GM12878 (cell line): ENCODE measurements around the gene AP3S1. TPM values are rescaled to one million over a fixed set of nuclear protein-coding genes. Genes with fewer than 3 reads are reported as not detected.

ENCODE experiments used
- ATAC-seq: fragments of 200-7000 bp; cut with Tn5 transposase; 3 replicates; pipeline ENCODE4 v1.9.1; 2020; ENCODE audit warnings: mild to moderate bottlenecking, moderate library complexity
- BruUV-seq: library from RNA; stranded (reverse); fragments of 400-500 nt; replicated peaks from 2 replicates; lab custom pipeline; 2021; lab: Mats Ljungman, UMichigan
- CTCF ChIA-PET: fragments of 300-600 bp; sonication (Branson Sonifier 250); formaldehyde crosslinking; extraction: SDS; loops from one replicate; lab custom pipeline; 2021; ENCODE audit warnings: inconsistent platforms; lab: Yijun Ruan, JAX
- POLR2A ChIA-PET: fragments of 350-600 bp; formaldehyde crosslinking; extraction: SDS; loops from one replicate; lab custom pipeline; 2021; ENCODE audit warnings: inconsistent platforms; lab: Charles Lee
- RAD21 ChIA-PET: fragments of 300-600 bp; sonication (Branson Sonifier 250); formaldehyde crosslinking; loops from one replicate; lab custom pipeline; 2023; ENCODE audit warnings: antibody characterized with exemption; ENCODE audit not compliant: unreplicated experiment; lab: Charles Lee
- SMC1A ChIA-PET: fragments of 300-600 bp; sonication (Branson Sonifier 250); formaldehyde crosslinking; loops from one replicate; lab custom pipeline; 2023; ENCODE audit not compliant: unreplicated experiment, uncharacterized antibody; lab: Charles Lee
- DNase-seq: peaks from one replicate; pipeline ENCODE4 v3.0.0-alpha.2; 2011; ENCODE audit warnings: low read depth, low spot score
- FAIRE-seq: peaks from 3 replicates; lab custom pipeline; 2011; peaks lifted over from hg19 to GRCh38; lab: Jason Lieb, UNC
- H2AFZ ChIP-seq: 2 replicates; pipeline ENCODE4 v1.6.0; 2011; ENCODE audit warnings: low read depth, low read length, control low read depth; ENCODE audit not compliant: control insufficient read depth
- H3K27ac ChIP-seq: 2 replicates; pipeline ENCODE4 v1.5.1; 2011; ENCODE audit warnings: control low read depth; ENCODE audit not compliant: control insufficient read depth, insufficient read depth
- H3K27me3 ChIP-seq, 2 experiments: replicated peaks in 1 of 2; 2 replicates each; pipeline versions ENCODE4 v1.6.0 to v1.6.1; 2011; ENCODE audit warnings: low read length in 1 of 2; ENCODE audit not compliant: control insufficient read depth in 2 of 2, insufficient read depth in 2 of 2
- H3K36me3 ChIP-seq, 2 experiments: 2 replicates each; pipeline ENCODE4 v1.5.1; 2011; ENCODE audit warnings: low read length in 1 of 2; ENCODE audit not compliant: control insufficient read depth in 2 of 2, insufficient read depth in 2 of 2
- H3K4me1 ChIP-seq: 2 replicates; pipeline ENCODE4 v1.6.1; 2011; ENCODE audit warnings: mild to moderate bottlenecking, low read length, moderate library complexity, mixed read lengths; ENCODE audit not compliant: control insufficient read depth, insufficient read depth
- H3K4me2 ChIP-seq: 2 replicates; pipeline ENCODE4 v1.6.0; 2011; ENCODE audit warnings: control low read depth; ENCODE audit not compliant: control insufficient read depth, insufficient read depth
- H3K4me3 ChIP-seq: fragments of 200-600 bp; sonication (generic); 2 replicates; pipeline ENCODE4 v1.5.1; 2016
- H3K79me2 ChIP-seq: 2 replicates; pipeline ENCODE4 v1.6.0; 2011; ENCODE audit warnings: low read length; ENCODE audit not compliant: control insufficient read depth, insufficient read depth
- H3K9ac ChIP-seq: 2 replicates; pipeline ENCODE4 v1.8.0; 2011; ENCODE audit warnings: low read length, control low read depth, mixed read lengths; ENCODE audit not compliant: control insufficient read depth, insufficient read depth
- H3K9me3 ChIP-seq: replicated peaks from 3 replicates; pipeline ENCODE4 v1.5.1; 2011; ENCODE audit warnings: mild to moderate bottlenecking, low read length; ENCODE audit not compliant: control insufficient read depth, insufficient read depth
- H4K20me1 ChIP-seq: 2 replicates; pipeline ENCODE4 v1.6.0; 2011; ENCODE audit not compliant: control insufficient read depth, insufficient read depth
- CBFB ChIP-seq: IDR thresholded peaks from 2 replicates; pipeline ENCODE4 v1.6.1; 2016; ENCODE audit warnings: antibody characterized with exemption, low read depth
- CTCF ChIP-seq, 3 experiments: IDR thresholded peaks in 2 of 3; conservative IDR thresholded peaks in 1 of 3; 2 replicates each; pipeline ENCODE4 v1.5.1; 2011; ENCODE audit warnings: low read depth in 3 of 3, low read length in 3 of 3, mild to moderate bottlenecking in 3 of 3, control low read depth in 2 of 3, moderate library complexity in 2 of 3, inconsistent platforms in 1 of 3, mixed read lengths in 1 of 3; ENCODE audit not compliant: control insufficient read depth in 2 of 3, insufficient read depth in 1 of 3; ENCODE audit errors: extremely low read depth in 1 of 3
- HDAC2 ChIP-seq: fragments of 200-600 bp; sonication (generic); IDR thresholded peaks from 2 replicates; pipeline ENCODE4 v1.6.1; 2017
- HDGF ChIP-seq: fragments of 450-650 bp; IDR thresholded peaks from 2 replicates; pipeline ENCODE4 v1.6.1; 2016; ENCODE audit warnings: antibody characterized with exemption
- NFIC ChIP-seq: IDR thresholded peaks from 2 replicates; pipeline ENCODE4 v1.6.1; 2012; ENCODE audit warnings: low read depth, mild to moderate bottlenecking, inconsistent platforms, low read length, moderate library complexity
- NFYA ChIP-seq: IDR thresholded peaks from 2 replicates; pipeline ENCODE4 v1.6.1; 2011; ENCODE audit warnings: low read depth, mild to moderate bottlenecking, low read length, improper control_type of control experiment, borderline replicate concordance
- PAX5 ChIP-seq: IDR thresholded peaks from 2 replicates; pipeline ENCODE4 v1.6.1; 2011; ENCODE audit warnings: low read depth, low read length, borderline replicate concordance
- PAX8 ChIP-seq: fragments of 450-650 bp; IDR thresholded peaks from 2 replicates; pipeline ENCODE4 v1.6.1; 2017; ENCODE audit warnings: mild to moderate bottlenecking, moderate library complexity
- PBX3 ChIP-seq: IDR thresholded peaks from 2 replicates; pipeline ENCODE4 v1.6.1; 2011; ENCODE audit warnings: mild to moderate bottlenecking, low read depth, low read length, moderate library complexity; ENCODE audit not compliant: insufficient replicate concordance
- PKNOX1 ChIP-seq: fragments of 450-650 bp; IDR thresholded peaks from 2 replicates; pipeline ENCODE4 v1.6.1; 2016; ENCODE audit warnings: mild to moderate bottlenecking
- ZBTB4 ChIP-seq: fragments of 450-650 bp; formaldehyde crosslinking; IDR thresholded peaks from 2 replicates; pipeline ENCODE4 v1.4.0; 2022; ENCODE audit warnings: mild to moderate bottlenecking, moderate library complexity
- WGBS: methylation state at CpG from one replicate; pipeline ENCODE4 v1.1.6; 2016; ENCODE audit warnings: low lambda C conversion rate; ENCODE audit not compliant: insufficient replicate concordance, insufficient coverage; ENCODE audit errors: missing lambda C conversion rate; 5-methylcytosine and 5-hydroxymethylcytosine counted together
- in situ Hi-C: fragments of 300-500 bp; cut with MboI; formaldehyde crosslinking; loops from 9 replicates; pipeline ENCODE4 v1.14.3; 2018; ENCODE audit warnings: mixed read lengths
- intact Hi-C: fragments of 100-400 bp; cut with micrococcal nuclease; formaldehyde crosslinking; loops from one replicate; pipeline ENCODE4 v1.14.2; 2022; ENCODE audit not compliant: unreplicated experiment
- polyA plus RNA-seq, 11 experiments: library from polyadenylated mRNA; depleted of rRNA in 4 of 11; unstranded in 6 of 11; stranded (reverse) in 5 of 11; fragments of >200 nt; fragmentation: Nextera tagmentation in 4 of 11; fragmentation: Illumina TruSeq in 1 of 11; extraction: Ambion mirVana in 4 of 11; extraction: Trizol in 1 of 11; gene quantifications; 1 replicate in 1 of 11; 2 replicates in 10 of 11; pipeline versions ENCODE4 v1.2.1 to v1.2.3, GENCODE V29; 2011 to 2016; ENCODE audit warnings: inconsistent platforms in 2 of 11, missing spikeins in 2 of 11, low read depth in 1 of 11
- total RNA-seq, 4 experiments: library from RNA; depleted of rRNA in 3 of 4; stranded (reverse); fragments of >200 nt in 3 of 4; fragmentation: Illumina TruSeq in 1 of 4; extraction: Trizol in 1 of 4; gene quantifications; 2 replicates each; pipeline versions ENCODE4 v1.2.1 to v1.2.3, GENCODE V29; 2013 to 2021

The AP3S1 gene
- total and polyA plus RNA-seq, 10 of the 15 experiments (the other 5 are each of a cell fraction or from before 2014, with no cell fraction given): 36.4 to 137 (median 67.5) TPM

GRCh38 chr5:115847290-115847689 is 5.6 kb downstream of the AP3S1 start:
- Histone ChIP-seq H2AFZ (no peak overlapping the region), H3K27ac (no peak overlapping the region), H3K4me1 (peaks cover 15% of the 10 kb centered on the region; the same call in 1 of the 2 replicates), H3K36me3 (no peaks in the 10 kb centered on the region; a peak in 1 of 4 replicates), H3K79me2 (peaks cover 91% of the 10 kb centered on the region), H4K20me1 (peaks cover 5% of the 10 kb centered on the region; the same call in 1 of the 2 replicates), H3K27me3 (no peaks in the 10 kb centered on the region), H3K9me3 (no peaks in the 10 kb centered on the region; the same call in 1 of the 3 replicates), H3K4me3 (no peak overlapping the region), H3K4me2 (no peak overlapping the region; the same call in 1 of the 2 replicates), H3K9ac (no peak overlapping the region)
- no peak for FAIRE-seq
- intact Hi-C loops (loop anchor here (10.0 kb wide), 1 partner anchor 1412 kb away; no protein-coding TSS in a partner anchor), in situ Hi-C loops (loop anchor here (25.0 kb wide), 1 partner anchor 215 kb away; no protein-coding TSS in a partner anchor)
- no peak for ATAC-seq
- RAD21 ChIA-PET: no interaction called here
- SMC1A ChIA-PET: interaction anchor here (0.7 to 1.6 kb wide), 3 partner anchors 21 to 184 kb away, joined by 3 to 4 read pairs (median 3); no protein-coding TSS in a partner anchor
- DNase-seq: no peak
- WGBS: 84% methylated on average over 7 of the region's 7 CpGs
- CTCF ChIA-PET: interaction anchor here (0.6 kb wide), 1 partner anchor 90 kb away, joined by 3 read pairs; no protein-coding TSS in a partner anchor
- POLR2A ChIA-PET: interaction anchor here (1.0 kb wide), 1 partner anchor 221 kb away, joined by 3 read pairs; the partner anchor contains the start of gene TMED7
- no TSS peak for BruUV-seq
- no peak for TF ChIP-seq CBFB
- TF ChIP-seq NFYA: no peak
- no peak for TF ChIP-seq NFIC
- TF ChIP-seq PAX8: no peak
- TF ChIP-seq CTCF (IDR thresholded peaks at IDR 0.05 in 2 of 3, conservative IDR thresholded peaks at IDR 0.05 in 1 of 3; ENCODE audit: control insufficient read depth in 2 of 3, extremely low read depth in 1 of 3, insufficient read depth in 1 of 3, low read depth in 3 of 3, low read length in 3 of 3): no peak
- no peak for TF ChIP-seq PBX3
- no peak for TF ChIP-seq HDAC2
- TF ChIP-seq HDGF: no peak
- TF ChIP-seq ZBTB4 (CRISPR knock-in tag): no peak
- no peak for TF ChIP-seq PKNOX1
- no peak for TF ChIP-seq PAX5
